IPS DF 19.7 (cell line): Measurements from ENCODE around the gene DENND1B.

ENCODE experiments used
- DNase-seq: peaks from one replicate; pipeline ENCODE4 v3.0.0-alpha.2; 2013; ENCODE audit warnings: low read depth, low spot score

DENND1B gene

DNA sequence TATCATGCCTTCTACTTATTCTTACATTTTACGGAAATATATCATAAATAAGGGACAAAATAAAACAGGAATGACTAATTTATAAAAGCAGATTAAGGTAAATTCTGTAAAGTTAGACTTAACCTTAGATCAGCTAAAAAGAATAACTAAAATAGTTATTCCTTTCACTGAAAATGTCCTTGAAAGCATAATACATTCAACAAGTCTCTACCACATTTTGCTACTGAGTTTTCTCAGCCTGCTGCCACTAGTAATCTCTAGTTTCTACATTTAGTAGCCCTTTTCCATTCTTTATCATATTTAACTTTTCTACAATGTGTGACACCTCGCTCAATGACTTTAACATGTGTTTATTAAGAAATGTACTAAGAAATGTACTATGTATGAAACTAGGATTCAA is 89.0 kb downstream of the DENND1B start:
- DNase-seq = no peak

DNA sequence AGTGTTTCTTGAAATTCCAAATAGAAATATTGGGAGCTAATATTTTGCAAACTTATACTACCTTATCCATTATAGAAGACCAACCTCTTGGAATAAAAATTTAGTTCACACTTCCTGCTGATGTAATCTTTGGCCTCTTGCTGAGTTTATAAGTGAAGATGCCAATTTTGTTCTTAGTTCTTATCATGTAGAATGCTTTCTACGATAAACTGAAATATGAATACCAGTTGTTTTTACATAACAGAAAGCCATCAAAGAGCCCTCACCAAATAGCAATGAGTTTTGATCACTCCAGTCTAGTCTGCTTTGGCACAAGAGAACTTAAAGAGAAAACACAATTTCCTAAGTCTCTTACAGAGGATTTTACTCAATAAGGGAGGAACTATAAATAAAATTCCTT is 89.5 kb downstream of the DENND1B start:
- DNase-seq = no peak

GRCh38 chr1:197683895-197684553 is 91.3 kb downstream of the DENND1B start:
- no peak for DNase-seq

DNA sequence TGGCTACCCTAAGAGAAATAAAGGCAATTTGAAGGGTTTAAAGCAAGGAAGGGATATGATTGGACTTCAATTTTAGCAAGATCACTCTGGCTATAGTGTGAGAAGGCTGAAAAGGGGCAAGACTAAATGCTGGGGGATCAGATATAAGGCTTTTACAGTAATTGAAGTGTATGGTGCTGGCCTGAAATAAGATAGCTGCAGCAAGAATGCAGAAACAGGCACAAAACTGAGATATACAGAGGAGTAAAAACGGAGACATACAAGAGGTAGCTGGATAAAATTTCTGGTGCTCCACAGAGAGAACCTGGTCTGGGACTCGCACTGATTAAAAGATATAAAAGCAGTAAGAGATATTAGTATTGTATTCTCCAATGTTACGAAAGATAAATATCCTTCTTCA is 92.0 kb downstream of the DENND1B start:
- DNase-seq = no peak

- no peak for DNase-seq
Observed at GRCh38 chr1:197680311-197680710, 95.0 kb downstream of the DENND1B start.

DNA sequence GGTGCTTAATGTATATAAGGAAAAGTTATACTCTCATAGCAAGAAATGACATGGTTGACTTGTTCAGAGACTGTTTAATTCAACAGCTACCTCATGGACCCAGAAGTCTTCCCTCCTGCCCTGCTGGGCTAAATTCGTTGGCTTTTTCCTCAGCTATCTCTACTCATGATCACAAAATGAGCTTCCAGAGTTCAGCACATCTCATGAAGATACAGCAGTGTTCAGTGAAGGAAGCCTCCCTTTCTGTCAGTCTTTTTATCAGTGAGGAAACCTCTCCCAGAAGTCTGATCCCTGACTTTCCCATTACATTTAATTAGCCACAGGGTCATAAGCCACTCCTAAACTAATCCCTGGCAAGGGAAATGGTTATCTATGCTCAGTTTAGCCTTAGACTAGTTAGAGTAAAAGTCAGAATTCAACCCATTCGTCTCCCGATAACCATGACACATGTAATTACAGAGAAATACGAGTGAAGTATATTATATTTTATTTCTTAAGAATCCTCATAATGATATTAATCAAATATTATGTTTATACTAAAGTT is 97.5 kb downstream of the DENND1B start:
- DNase-seq = no peak

DNA sequence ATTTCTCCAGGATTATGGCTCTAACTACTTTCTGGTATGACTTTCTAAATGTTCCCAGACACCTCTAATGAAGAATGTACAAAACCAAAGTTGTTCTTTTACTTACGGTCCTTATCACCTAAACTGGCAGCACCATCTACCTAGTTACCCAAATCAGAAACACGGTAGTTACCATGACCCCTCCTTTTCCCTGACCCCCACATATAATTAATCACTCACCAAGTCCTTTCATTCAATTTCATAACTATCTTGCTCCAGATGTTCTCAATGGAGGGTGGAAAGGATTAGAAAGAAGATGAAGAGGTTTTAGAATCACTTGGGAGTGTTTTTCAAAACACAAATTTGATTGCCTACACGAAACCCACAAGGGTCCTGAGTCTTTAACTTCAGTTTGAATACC is 98.0 kb downstream of the DENND1B start:
- no peak for DNase-seq

DNA sequence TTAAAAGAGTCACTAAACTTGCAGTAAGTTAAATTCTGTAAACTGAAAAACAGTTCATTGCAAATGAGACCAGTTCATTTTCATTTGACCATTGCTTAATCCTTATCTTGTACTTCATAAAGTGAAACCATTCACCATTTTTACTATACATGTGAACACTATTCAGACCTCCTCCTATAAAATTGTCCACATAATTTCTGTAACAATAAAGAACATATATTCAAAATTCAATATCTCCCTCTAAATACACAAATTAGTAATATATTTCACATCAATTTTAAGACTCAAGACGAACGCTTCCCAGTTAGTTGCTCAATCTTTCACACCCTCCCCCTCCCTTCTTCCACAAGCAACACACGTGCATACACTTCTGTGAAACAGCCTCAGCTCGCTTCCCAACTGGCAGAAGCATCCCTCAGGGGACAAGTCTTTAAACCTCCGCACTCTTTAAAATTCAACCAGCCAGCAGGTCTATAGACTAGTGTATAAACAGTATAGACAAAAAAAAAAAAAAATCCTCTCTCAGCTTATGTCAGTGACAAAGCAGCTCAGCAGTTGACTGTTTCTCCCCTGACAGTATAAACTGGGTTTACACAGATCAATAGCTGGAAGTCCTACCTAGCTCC is 99.6 kb downstream of the DENND1B start:
- DNase-seq = no peak

DNA sequence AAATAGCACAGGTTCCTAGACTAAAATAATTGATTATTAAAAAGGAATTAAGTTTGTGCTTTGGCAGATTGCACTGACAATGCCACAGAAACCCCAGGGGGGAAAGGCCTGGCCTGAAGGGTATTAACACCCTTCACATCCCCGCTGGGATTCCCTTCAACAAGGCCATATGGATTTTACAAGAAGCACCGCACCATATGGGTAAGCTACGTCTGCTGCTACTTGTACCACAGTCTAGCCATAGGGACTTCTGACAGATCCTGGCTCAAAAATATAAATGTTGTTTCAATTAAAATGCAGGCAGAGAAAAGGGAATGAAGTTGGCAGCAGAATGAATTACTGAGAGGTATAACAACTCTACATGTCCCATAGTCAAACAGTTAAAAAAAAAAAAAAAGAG is 101.0 kb downstream of the DENND1B start:
- DNase-seq = no peak

GRCh38 chr1:197673292-197673691 is 102.0 kb downstream of the DENND1B start:
- DNase-seq = no peak

GRCh38 chr1:197672347-197672746 is 102.9 kb downstream of the DENND1B start:
- no peak for DNase-seq

- no peak for DNase-seq
Observed at GRCh38 chr1:197671920-197672319, 103.4 kb downstream of the DENND1B start.

DNA sequence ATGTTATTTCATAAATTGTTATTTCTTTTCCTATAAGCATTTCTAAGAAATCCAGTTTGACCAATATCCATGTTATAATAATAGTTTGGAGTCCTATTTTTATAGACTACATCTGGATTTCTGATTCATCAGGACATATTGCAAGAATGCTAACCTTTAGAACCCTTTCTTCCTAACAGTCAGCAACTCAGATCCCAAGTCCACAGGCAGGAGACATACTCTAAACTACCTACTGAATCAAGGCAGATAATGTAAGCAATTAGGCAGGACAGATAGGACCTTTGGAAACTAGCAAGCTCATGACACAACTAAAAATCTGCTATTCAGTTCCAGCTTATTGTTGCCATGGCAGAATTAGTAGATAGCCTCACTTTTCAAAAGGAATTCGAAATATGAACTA is 104.1 kb downstream of the DENND1B start:
- DNase-seq = no peak

DNA sequence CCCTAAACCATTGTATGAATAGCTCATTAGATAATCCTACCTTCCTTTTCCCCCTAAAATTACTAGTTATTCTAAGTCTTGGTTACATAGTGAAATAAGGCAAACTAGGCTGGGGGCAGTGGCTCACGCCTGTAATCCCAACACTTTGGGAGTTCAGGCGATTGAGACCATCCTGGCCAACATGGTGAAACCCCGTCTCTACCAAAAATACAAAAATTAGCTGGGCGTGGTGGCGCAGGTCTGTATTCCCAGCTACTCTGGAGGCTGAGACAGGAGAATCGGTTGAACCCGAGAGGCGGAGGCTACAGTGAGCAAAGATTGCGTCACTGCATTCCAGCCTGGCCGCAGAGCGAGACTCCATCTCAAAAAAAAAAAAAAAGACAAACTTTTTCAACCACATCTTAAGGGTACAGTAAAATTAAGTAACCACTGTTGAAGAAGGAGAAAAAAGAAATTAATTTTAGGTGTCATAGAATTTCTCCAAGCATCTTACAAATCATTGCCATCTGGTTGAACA is 108.5 kb downstream of the DENND1B start:
- DNase-seq = no peak

DNA sequence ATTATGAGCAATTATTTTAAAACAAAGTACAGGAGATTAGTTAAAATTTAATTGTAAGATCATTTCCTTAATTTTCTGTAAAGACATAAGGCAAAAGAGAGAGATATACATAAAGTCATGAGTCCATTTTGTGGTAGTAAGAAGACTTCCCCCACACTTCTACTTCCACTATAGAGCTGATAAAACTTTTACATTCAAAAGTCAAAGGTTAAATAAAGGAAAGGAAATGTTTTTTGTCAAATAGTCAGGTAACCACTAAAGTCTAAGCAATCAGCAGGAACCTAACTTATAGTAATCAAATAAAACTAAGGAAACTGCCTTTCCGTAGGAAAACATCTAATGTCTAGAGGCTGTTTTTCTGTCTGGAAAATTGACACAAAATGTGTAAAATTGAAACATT is 110.9 kb downstream of the DENND1B start:
- DNase-seq = no peak

DNA sequence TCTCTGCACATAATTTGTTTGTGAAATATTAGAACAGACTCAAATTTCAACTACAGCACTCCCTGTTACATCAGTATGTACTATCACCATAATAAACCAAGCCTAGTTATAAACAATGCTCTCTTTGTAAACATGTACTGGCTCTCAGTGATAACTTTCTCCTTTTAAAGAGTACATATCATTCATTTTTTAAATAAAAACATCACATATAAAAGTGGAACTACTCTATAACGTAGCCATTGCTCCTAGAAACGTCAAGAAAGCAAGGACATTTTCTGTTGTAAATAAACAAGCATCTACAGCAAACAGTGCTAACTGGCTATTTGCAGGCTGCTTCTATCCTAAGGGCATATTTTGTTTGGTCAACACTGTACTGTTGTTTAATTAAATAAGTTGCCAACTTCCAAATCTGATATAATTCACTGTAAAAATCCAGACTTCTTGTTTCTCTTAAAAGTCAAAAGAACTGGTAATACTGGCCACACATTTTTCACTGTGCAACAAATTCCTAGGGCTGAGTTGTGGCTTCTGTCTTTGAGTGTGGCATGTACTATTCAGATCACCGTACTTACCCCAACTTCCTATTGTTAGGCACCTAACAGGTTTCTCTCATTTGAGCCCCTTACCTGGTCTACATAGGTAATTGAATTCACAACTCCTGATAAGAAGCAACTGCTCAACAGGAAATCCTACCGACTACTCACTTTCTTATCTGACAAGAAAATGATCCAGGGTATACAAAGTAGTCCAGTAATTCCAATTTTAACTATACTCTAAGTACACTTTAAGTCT is 111.9 kb downstream of the DENND1B start:
- no peak for DNase-seq

DNA sequence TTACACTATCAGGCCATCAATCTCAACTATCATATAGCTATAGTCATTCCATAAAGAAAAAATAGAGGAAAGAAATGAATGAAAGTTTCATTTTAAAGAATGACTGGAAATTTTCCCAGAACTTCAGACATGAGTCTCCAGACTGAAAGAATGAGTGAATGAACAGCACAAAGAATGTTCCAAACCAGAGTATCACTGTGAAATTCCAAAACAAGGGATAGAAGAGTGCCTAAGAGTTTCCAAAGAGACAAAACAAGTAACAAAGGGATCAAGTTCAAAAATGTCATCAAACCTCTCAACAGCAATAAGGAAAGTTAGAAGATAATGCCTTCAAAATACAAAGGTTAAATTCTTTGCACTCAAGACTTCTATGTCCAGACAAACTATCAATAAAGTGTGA is 114.9 kb downstream of the DENND1B start:
- no peak for DNase-seq

DNA sequence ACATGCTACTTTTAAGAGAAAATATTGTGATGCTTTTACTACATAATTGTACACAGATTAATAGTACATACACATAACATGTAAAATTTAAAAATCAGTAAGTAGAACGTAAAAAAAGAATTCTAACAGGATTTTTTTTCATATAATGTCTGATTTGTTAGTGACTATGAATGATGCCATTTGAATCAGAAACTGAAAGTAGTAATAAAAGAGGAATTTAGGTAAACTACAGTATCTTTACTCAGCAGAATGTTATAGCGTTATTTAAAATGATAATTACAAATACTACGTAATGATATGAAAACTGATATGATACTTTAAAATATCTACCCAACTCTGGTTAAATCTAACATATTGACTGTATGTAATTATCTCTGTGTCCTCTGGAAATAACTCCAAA is 116.1 kb downstream of the DENND1B start:
- no peak for DNase-seq

DNA sequence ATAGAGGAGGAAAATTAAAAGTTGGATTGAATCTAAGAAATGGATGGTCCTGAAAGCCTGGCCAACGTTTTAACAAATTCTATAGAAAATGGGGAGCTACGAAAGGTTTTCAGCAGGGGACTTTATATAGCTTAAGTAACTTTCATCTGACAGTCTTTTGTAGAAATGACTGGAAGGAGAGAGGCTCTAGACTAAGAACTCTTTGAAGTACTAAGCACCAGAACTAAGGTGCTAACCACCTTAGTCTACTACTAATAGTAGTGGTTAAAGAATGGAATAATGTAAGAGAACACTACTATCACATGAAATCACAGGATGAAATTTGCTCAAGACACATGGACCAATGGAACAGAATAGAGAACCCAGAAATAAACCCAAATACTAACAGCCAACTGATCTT is 126.1 kb downstream of the DENND1B start:
- DNase-seq = no peak

- DNase-seq = no peak
Observed at GRCh38 chr1:197638316-197638715, 137.0 kb downstream of the DENND1B start.

DNA sequence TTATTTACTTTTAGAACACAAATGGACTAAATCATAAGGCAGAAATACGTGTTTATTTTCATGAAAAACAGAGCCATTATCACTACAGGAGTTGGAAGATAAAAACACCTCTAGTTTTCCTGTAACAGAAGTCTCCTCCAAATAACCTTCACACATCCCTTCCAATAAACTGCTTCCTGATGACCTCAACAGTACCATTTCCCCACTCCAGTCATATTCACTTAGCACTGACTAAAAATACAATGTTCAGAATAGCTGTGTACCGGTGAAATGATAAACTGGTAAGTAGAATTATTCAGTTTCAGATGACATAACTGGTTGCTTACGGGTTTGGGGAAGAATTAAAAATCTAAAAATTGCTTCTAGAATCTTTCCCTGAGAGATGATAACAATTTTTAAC is 137.9 kb downstream of the DENND1B start:
- DNase-seq = no peak

GRCh38 chr1:197633447-197634078 is 141.7 kb downstream of the DENND1B start:
- DNase-seq = no peak
